GM19324 (cell line): ENCODE data around the gene PYY.
"Not testable (repeated sequence)": the region's sequence is repeated elsewhere in the genome, so short reads cannot be mapped to it uniquely, and the experiment has no call there.

Experiments
- ATAC-seq: cut with Tn5 transposase; IDR thresholded peaks from one replicate; pipeline ENCODE4 v1.9.1; 2021; ENCODE audit warnings: mild to moderate bottlenecking, moderate library complexity; ENCODE audit not compliant: unreplicated experiment, low FRiP score

Gene PYY

GRCh38 chr17:43979011-43979410 is 25.3 kb upstream of the PYY start:
- ATAC-seq: no peak

GRCh38 chr17:43978078-43978477 is 24.3 kb upstream of the PYY start:
- no peak for ATAC-seq

DNA sequence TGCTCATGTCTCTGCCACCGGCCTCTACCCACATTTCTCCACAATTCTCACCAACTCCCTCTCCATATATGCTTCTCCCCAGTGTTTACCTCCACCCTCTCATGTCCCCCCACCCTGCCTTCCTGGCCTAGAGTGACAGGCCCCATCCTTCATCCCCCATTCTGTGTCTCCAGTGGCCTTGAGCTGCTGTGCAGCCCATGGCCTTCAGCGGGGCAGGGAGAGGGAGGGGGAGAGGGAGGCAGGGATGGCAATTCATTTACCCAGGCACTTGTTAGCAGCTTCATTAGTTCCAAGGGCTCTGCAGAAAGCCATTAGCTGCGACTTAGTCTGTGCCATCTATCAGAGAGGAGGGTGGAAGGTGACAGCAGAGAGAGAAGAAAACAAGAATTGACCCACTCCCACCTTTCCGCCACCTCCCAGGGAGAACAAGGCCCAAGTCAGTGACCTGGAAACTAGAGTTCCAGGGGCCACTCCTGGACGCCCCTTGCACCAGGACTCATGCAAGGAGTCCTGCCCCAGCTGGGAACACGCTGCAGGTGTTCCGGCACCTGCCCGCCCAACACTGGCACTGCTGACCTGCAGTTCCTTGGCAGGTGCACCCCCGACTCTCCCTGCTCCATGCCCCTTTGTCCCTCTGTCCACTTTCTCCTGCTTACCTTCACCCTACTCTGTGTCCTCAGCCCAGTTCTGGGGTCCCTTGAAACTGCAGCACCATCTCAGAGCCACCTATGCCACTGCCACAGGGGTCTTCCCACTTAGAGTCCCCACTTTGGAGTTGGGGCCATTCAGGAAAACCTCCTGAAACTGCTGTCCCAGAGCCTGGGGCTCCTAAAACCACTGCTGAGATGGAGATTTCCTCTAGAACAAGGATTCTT is 23.5 kb upstream of the PYY start:
- no peak for ATAC-seq

- ATAC-seq: no peak
Measured at GRCh38 chr17:43975898-43976297, 22.2 kb upstream of the PYY start.

GRCh38 chr17:43974382-43975266 is 20.9 kb upstream of the PYY start:
- no peak for ATAC-seq

DNA sequence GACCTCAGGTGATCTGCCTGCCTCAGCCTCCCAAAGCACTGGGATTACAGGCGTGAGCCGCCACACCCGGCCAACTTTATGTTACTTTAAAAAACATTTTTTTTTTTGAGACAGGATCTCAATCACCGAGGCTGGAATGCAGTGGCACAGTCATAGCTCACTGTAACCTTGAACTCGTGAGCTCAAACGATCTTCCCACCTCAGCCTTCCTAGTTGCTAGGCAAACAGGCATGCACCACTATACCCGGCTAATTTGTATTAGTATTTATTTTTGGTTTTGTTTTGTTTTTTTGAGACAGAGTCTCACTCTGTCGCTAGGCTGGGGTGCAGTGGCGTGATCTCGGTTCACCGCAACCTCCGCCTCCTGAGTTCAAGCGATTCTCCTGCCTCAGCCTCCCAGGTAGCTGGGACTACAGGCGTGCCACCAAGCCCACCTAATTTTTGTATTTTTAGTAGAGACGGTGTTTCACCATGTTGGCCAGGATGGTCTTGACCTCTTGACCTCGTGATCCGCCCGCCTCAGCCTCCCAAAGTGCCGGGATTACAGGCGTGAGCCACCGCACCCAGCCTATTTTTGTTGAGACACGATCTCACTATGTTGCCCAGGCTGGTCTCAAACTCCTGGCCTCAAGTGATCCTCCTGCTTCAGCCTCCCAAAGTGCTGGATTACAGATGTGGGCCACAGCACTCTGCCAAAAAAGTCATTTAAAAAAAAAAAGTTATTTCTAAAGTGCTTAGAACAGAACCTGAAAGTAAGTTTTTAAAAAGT is 18.9 kb upstream of the PYY start:
- not testable (repeated sequence) for ATAC-seq

- not testable (repeated sequence) for ATAC-seq
Measured at GRCh38 chr17:43971436-43971835, 17.7 kb upstream of the PYY start.

- ATAC-seq: no peak
Measured at GRCh38 chr17:43970366-43970765, 16.6 kb upstream of the PYY start.

- no peak for ATAC-seq
Measured at GRCh38 chr17:43967251-43967875, 13.6 kb upstream of the PYY start.

DNA sequence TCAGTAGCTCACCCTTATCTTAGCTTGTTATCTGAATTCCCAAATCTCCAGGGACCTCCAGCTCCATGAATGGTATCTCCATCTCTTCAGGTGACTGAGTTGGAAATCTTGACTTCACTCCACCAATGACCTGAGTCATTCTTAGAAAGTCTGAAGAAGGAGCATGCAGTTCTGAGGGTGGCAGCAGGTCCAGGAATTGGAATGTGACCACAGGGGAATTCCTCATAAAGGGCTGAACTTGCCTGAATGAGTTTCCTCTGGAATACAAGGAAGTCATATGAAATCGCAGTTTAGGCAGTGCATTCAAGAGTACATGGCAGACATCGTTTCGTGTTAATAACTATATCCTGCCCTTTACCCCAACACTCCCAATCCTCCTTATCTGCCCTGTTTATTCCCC is 12.5 kb upstream of the PYY start:
- ATAC-seq: no peak

DNA sequence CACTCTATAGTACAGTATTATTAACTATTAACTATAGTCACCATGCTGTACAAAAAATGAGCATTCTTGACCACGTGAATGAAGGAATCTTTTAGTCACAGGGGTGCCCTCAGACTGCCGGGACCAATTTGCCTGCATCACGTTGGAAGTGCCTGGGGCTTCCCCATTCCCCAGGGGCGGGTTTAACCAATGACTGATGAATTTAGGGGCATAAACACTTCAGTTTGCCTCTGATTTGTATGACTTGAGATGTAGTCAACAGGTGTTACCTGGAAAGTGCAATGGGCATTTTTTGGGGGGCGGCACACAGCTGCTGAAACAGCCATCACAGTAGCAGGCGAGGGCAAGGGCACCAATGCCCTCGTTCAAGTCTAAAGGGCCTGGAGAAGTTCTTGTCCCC is 8.7 kb upstream of the PYY start:
- ATAC-seq: no peak

DNA sequence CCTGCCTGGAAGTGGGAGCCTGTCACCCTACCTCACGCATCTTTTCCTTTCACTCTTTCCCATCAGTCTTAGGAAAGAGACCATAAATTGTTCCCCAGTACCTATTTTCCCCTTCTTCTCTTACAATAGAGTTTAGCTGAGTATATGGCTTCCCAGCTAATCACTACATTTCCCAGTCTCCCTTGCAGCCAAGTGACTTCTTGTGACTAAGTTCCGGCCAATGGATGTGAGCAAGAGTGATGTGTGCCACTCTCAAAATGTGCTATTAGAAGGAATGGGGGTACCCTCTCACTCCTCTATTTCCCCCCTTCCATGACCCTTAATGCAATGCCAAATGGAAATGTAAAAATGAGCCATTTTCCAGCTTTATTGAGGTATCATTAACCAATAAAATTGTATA is 8.2 kb upstream of the PYY start:
- ATAC-seq: no peak

- ATAC-seq: not testable (repeated sequence)
Measured at GRCh38 chr17:43961292-43961691, 7.6 kb upstream of the PYY start.

GRCh38 chr17:43958748-43959352 is 5.1 kb upstream of the PYY start:
- ATAC-seq: no peak

GRCh38 chr17:43956222-43956621 is 2.5 kb upstream of the PYY start:
- no peak for ATAC-seq

GRCh38 chr17:43952724-43953666 is 745 bp downstream of the PYY start:
- ATAC-seq: no peak

- ATAC-seq: no peak
Measured at GRCh38 chr17:43952351-43952723, 1.4 kb downstream of the PYY start.

DNA sequence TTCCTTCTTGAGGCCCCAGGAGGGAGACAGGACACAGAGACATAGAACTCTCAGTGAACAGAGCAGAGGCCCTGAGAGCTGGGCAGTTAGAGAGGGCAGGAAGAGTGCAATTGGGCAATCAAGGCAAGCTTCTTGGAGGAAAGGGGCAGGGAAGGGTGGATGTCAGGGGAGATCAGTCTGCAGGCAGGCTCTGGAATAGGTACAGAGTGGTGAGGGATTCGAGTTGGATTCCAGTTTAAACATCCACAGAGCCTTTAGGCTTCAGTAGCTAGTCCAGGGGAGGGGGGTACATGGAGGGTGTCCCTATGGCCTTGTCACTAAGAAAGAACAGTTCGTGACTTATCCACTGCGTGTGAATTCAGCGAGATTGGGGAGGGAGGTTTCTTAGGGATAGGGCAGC is 2.0 kb downstream of the PYY start:
- ATAC-seq: no peak

DNA sequence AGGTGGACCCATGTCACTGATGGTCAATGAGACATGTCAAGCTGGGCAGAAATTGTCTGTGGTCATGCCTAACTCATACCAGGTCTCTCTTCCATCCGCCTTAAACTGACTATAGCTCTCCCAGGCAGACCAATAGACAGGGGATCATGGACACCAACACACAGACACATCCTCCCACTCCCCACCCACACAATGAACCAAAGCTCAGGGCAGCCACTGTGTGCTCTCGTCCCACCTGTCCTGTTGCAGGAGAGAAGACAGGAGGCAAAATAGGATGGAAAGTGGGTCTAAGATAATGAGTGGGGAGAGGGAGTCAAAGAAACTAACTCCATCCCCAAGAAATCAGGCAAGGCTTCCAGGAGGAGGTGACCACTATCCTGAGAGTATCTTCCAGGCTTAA is 3.2 kb downstream of the PYY start:
- no peak for ATAC-seq
